Testis (tissue), 3 donors: ENCODE measurements around the gene STIM2. TPM values are rescaled to one million over a fixed set of nuclear protein-coding genes. Genes with fewer than 3 reads are reported as not detected.

Experiments used
- DNase-seq: peaks from one replicate; pipeline ENCODE4 v3.0.0-alpha.2; 2019
- H3K27ac ChIP-seq, 2 donors: fragments of 200-600 bp; sonication (generic); one replicate each; pipeline ENCODE4 v1.5.1; 2019
- H3K27me3 ChIP-seq: fragments of 200-600 bp; sonication (generic); one replicate; pipeline ENCODE4 v1.5.1; 2019
- H3K36me3 ChIP-seq: fragments of 200-600 bp; sonication (generic); one replicate; pipeline ENCODE4 v1.5.1; 2017; ENCODE audit warnings: low read depth; ENCODE audit errors: missing control alignments
- H3K4me1 ChIP-seq: fragments of 200-600 bp; sonication (generic); one replicate; pipeline ENCODE4 v1.5.1; 2019
- H3K4me3 ChIP-seq, 2 donors: fragments of 200-600 bp; sonication (generic); one replicate each; pipeline ENCODE4 v1.5.1; 2017 to 2019
- H3K9me3 ChIP-seq: fragments of 200-600 bp; sonication (generic); one replicate; pipeline ENCODE4 v1.5.1; 2017
- POLR2A ChIP-seq: fragments of 450-650 bp; IDR thresholded peaks from one replicate; pipeline ENCODE4 v1.6.1; 2017; ENCODE audit warnings: antibody characterized with exemption, mild to moderate bottlenecking, moderate library complexity
- WGBS, 2 donors: methylation state at CpG; one replicate each; pipeline ENCODE4 v1.1.5; 2018; 5-methylcytosine and 5-hydroxymethylcytosine counted together
- intact Hi-C: fragments of 100-400 bp; cut with DNase I; formaldehyde crosslinking; loops from one replicate; pipeline ENCODE4 v1.15.1; 2023; ENCODE audit warnings: low total_unique reads
- polyA plus RNA-seq: library from polyadenylated mRNA; stranded (reverse); fragments of 350-450 nt; fragmentation: Illumina TruSeq; extraction: RNeasy Lipid Tissue Mini Kit (QIAGEN cat#74804); gene quantifications from one replicate; pipeline ENCODE4 v1.2.3, GENCODE V29; 2014; ENCODE audit warnings: low read depth, low replicate concordance; ENCODE audit not compliant: insufficient read depth
- total RNA-seq, 2 donors: library from RNA; depleted of rRNA; stranded (reverse); fragments of >200 nt; gene quantifications; one replicate each; pipeline ENCODE4 v1.2.3, GENCODE V29; 2016
- TF ChIP-seq, protein P1 (sequence below), 3 experiments: fragments of 450-650 bp in 2 of 3; fragments of 200-600 bp in 1 of 3; sonication (generic) in 1 of 3; IDR thresholded peaks; one replicate each; pipeline ENCODE4 v1.5.1; 2016 to 2019; ENCODE audit warnings: antibody characterized with exemption in 3 of 3, mild to moderate bottlenecking in 2 of 3, moderate library complexity in 1 of 3

The STIM2 gene
- total and polyA plus RNA-seq, 3 donors from 2014 or later, result 14.3 to 35.0 (median 29.4) TPM

DNA sequence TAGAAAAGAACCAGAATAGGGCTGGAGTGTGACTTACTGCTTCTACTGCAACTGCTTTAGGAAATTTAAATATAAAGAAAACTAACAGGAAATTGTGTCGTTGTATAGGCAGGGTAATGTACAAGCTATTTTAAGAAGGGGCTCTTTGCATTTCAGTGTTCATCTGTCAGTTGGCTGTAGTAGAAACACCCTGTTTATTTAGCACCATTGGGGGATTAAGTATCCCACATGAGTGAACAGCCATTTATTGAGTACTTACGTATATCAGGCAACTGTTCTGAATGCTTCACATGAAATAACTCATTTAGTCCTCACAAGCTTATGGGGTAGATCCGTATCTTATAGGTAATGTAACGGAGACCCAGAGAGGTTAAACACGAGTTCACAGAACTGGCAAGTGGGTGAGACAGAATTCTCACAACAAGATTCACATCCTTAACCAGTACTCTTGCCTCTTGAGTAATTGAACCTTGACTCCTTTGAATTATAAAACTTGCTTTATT, 23.9 kb downstream of the STIM2 start:
- DNase-seq, result no peak
- H3K36me3 ChIP-seq, result no peaks in the 10 kb centered on the region
- intact Hi-C loops, result no loop called here
- WGBS, 2 donors, result 82 to 87% methylated on average over 5 of the region's 5 CpGs
- H3K4me1 ChIP-seq, result no peaks in the 10 kb centered on the region
- no peak overlapping the region for H3K27ac ChIP-seq
- no peaks in the 10 kb centered on the region for H3K9me3 ChIP-seq
- H3K27me3 ChIP-seq, result no peaks in the 10 kb centered on the region
- TF ChIP-seq, protein P1, sequence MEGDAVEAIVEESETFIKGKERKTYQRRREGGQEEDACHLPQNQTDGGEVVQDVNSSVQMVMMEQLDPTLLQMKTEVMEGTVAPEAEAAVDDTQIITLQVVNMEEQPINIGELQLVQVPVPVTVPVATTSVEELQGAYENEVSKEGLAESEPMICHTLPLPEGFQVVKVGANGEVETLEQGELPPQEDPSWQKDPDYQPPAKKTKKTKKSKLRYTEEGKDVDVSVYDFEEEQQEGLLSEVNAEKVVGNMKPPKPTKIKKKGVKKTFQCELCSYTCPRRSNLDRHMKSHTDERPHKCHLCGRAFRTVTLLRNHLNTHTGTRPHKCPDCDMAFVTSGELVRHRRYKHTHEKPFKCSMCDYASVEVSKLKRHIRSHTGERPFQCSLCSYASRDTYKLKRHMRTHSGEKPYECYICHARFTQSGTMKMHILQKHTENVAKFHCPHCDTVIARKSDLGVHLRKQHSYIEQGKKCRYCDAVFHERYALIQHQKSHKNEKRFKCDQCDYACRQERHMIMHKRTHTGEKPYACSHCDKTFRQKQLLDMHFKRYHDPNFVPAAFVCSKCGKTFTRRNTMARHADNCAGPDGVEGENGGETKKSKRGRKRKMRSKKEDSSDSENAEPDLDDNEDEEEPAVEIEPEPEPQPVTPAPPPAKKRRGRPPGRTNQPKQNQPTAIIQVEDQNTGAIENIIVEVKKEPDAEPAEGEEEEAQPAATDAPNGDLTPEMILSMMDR (IDR thresholded peaks at IDR 0.05), result no peak
- no peak for TF ChIP-seq POLR2A
- H3K4me3 ChIP-seq, result no peak overlapping the region

DNA sequence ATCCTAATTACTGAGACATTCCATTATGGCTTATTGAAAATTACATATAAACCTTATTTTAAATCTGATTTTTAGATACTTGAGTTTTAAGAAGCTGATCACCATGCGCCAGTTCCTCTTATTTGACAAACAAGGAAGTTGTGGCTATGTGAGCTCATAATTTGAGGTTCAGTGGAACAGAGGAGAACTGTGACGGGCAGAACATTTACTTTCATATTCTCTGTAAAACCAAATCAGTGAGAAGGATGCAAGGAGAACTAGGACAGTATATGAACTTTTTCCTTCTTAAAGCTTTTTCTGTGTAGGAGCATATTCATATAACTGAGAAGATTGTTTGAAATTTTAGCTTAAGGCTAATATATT, 25.3 kb downstream of the STIM2 start:
- no peak overlapping the region for H3K27ac ChIP-seq
- H3K4me1 ChIP-seq, result no peaks in the 10 kb centered on the region
- intact Hi-C loops, result no loop called here
- H3K4me3 ChIP-seq, result no peak overlapping the region
- H3K27me3 ChIP-seq, result no peaks in the 10 kb centered on the region
- no peaks in the 10 kb centered on the region for H3K9me3 ChIP-seq
- TF ChIP-seq, protein P1 (IDR thresholded peaks at IDR 0.05), result no peak
- TF ChIP-seq POLR2A, result no peak
- H3K36me3 ChIP-seq, result no peaks in the 10 kb centered on the region
- 82 to 91% methylated on average over 2 of the region's 2 CpGs for WGBS, 2 donors
- DNase-seq, result no peak

DNA sequence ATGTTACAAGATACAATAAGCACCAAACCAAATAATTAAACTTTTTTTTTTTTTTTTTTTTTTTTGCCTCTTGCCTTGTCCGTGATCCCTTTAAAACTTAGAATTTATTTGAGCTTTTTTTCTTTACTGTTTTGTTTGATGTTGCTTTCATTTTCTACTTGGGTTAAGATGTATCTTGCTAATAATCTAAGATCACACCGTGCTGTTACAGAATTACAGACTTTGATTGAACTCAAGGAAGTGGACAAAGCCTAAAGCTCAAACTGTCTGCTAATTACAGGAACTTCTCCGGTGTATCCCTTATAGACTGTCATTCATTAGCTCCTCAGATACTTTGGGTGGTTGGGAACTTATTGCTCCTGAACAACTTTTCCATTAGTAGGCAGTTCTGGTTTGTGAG, 26.5 kb downstream of the STIM2 start:
- H3K9me3 ChIP-seq, result no peaks in the 10 kb centered on the region
- no peak for DNase-seq
- H3K4me3 ChIP-seq, result no peak overlapping the region
- no peak overlapping the region for H3K27ac ChIP-seq
- no peaks in the 10 kb centered on the region for H3K27me3 ChIP-seq
- no peak for TF ChIP-seq POLR2A
- TF ChIP-seq, protein P1 (IDR thresholded peaks at IDR 0.05), result no peak
- intact Hi-C loops, result no loop called here
- H3K36me3 ChIP-seq, result no peaks in the 10 kb centered on the region
- WGBS, 2 donors, result 53 to 68% methylated on average over 3 of the region's 3 CpGs
- H3K4me1 ChIP-seq, result no peaks in the 10 kb centered on the region

DNA sequence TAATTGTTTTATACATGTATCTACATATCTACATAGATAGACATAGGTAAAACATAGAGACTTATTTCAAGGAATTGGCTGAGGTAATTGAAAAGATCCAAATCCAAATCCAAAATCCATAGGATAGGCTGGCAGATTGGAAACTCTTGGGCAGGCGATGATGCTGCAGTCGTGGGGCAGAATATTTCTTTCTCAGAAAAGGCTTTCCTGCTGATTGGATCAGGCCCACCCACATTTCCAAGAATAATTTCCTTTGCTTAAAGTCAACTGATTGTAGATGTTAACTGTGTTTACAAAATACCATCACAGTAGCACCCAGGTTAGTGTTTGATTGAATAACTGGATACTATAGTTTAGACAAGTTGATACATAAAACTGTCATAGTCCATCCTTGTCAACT, 27.2 kb downstream of the STIM2 start:
- TF ChIP-seq POLR2A, result no peak
- TF ChIP-seq, protein P1 (IDR thresholded peaks at IDR 0.05), result no peak
- H3K9me3 ChIP-seq, result no peaks in the 10 kb centered on the region
- no peak overlapping the region for H3K4me3 ChIP-seq
- WGBS, 2 donors, result 87 to 95% methylated on average over 2 of the region's 2 CpGs
- H3K36me3 ChIP-seq, result no peaks in the 10 kb centered on the region
- no peaks in the 10 kb centered on the region for H3K4me1 ChIP-seq
- no peak for DNase-seq
- H3K27ac ChIP-seq, result no peak overlapping the region
- no peaks in the 10 kb centered on the region for H3K27me3 ChIP-seq
- intact Hi-C loops, result no loop called here

GRCh38 chr4:26889356-26889755, 28.7 kb downstream of the STIM2 start:
- H3K36me3 ChIP-seq, result no peaks in the 10 kb centered on the region
- no peak for DNase-seq
- no peaks in the 10 kb centered on the region for H3K9me3 ChIP-seq
- H3K27me3 ChIP-seq, result no peaks in the 10 kb centered on the region
- WGBS, 2 donors, result 83 to 84% methylated on average over 3 of the region's 3 CpGs
- H3K4me1 ChIP-seq, result no peaks in the 10 kb centered on the region
- no peak overlapping the region for H3K4me3 ChIP-seq
- TF ChIP-seq POLR2A, result no peak
- TF ChIP-seq, protein P1 (IDR thresholded peaks at IDR 0.05), result no peak
- H3K27ac ChIP-seq, result no peak overlapping the region
- intact Hi-C loops, result no loop called here
